Caco-2 (cell line): Measurements from ENCODE around the gene P2RX2. TPM values are rescaled to one million over a fixed set of nuclear protein-coding genes. Genes with fewer than 3 reads are reported as not detected.

Experiments used
- BruUV-seq: library from RNA; stranded (reverse); fragments of 400-500 nt; replicated peaks from 2 replicates; lab custom pipeline; 2021; lab: Mats Ljungman, UMichigan
- CTCF ChIA-PET: fragments of 300-600 bp; sonication (Branson Sonifier 250); formaldehyde crosslinking; loops from one replicate; lab custom pipeline; 2022; ENCODE audit warnings: antibody characterized with exemption; lab: Charles Lee
- POLR2A ChIA-PET: fragments of 300-600 bp; sonication (Branson Sonifier 250); formaldehyde crosslinking; loops from one replicate; lab custom pipeline; 2022; ENCODE audit warnings: antibody characterized with exemption; lab: Charles Lee
- DNase-seq, 2 experiments: peaks; one replicate each; pipeline versions ENCODE4 v3.0.0 to v3.0.0-alpha.2; 2020 to 2022
- H3K27me3 ChIP-seq: replicated peaks from 2 replicates; pipeline ENCODE4 v1.6.0; 2011; ENCODE audit warnings: low read length; ENCODE audit not compliant: control insufficient read depth, insufficient read depth
- H3K36me3 ChIP-seq: 2 replicates; pipeline ENCODE4 v1.5.1; 2011; ENCODE audit warnings: low read length; ENCODE audit not compliant: control insufficient read depth, insufficient read depth
- H3K4me1 ChIP-seq: fragments of 250-450 bp; sonication (Bioruptor Pico); 2 replicates; pipeline ENCODE4 v1.5.1; 2020; ENCODE audit warnings: mild to moderate bottlenecking
- H3K4me3 ChIP-seq: 2 replicates; pipeline ENCODE4 v1.5.1; 2011; ENCODE audit warnings: low read depth, mild to moderate bottlenecking, control low read depth, low read length
- H3K9me3 ChIP-seq: fragments of 250-450 bp; sonication (Bioruptor Pico); 2 replicates; pipeline ENCODE4 v1.5.1; 2020; ENCODE audit warnings: mild to moderate bottlenecking, moderate library complexity
- H3K27ac Mint-ChIP-seq: one replicate; pipeline ENCODE4 v1.8.0; 2022; ENCODE audit warnings: mixed read lengths; ENCODE audit not compliant: unreplicated experiment
- H3K27me3 Mint-ChIP-seq: one replicate; pipeline ENCODE4 v1.8.0; 2022; ENCODE audit warnings: mixed read lengths; ENCODE audit not compliant: insufficient read depth, unreplicated experiment
- H3K36me3 Mint-ChIP-seq: one replicate; pipeline ENCODE4 v1.8.0; 2022; ENCODE audit warnings: mild to moderate bottlenecking, mixed read lengths; ENCODE audit not compliant: insufficient read depth, unreplicated experiment
- H3K4me1 Mint-ChIP-seq: one replicate; pipeline ENCODE4 v1.8.0; 2022; ENCODE audit warnings: low read depth, mixed read lengths; ENCODE audit not compliant: unreplicated experiment
- H3K4me3 Mint-ChIP-seq: one replicate; pipeline ENCODE4 v1.8.0; 2022; ENCODE audit warnings: mild to moderate bottlenecking, moderate library complexity, mixed read lengths; ENCODE audit not compliant: unreplicated experiment
- H3K9me3 Mint-ChIP-seq: one replicate; pipeline ENCODE4 v1.8.0; 2022; ENCODE audit warnings: mixed read lengths; ENCODE audit not compliant: unreplicated experiment
- intact Hi-C: fragments of 100-400 bp; cut with micrococcal nuclease; formaldehyde crosslinking; loops from one replicate; pipeline ENCODE4 v1.10.0; 2022; ENCODE audit not compliant: unreplicated experiment
- total RNA-seq: library from RNA; stranded (reverse); gene quantifications from 2 replicates; pipeline ENCODE4 v1.2.3, GENCODE V29; 2022
- TF ChIP-seq, protein P1 (sequence below), 2 experiments: fragments of 200-600 bp in 1 of 2; IDR thresholded peaks; 1 replicate in 1 of 2; 2 replicates in 1 of 2; pipeline versions ENCODE4 v1.5.1 to v1.8.0; 2011 to 2022; ENCODE audit warnings: antibody characterized with exemption in 1 of 2, control low read depth in 1 of 2, inconsistent platforms in 1 of 2, low read depth in 1 of 2, low read length in 1 of 2, mild to moderate bottlenecking in 1 of 2, moderate library complexity in 1 of 2; ENCODE audit not compliant: insufficient read depth in 1 of 2, severe bottlenecking in 1 of 2, unreplicated experiment in 1 of 2

The P2RX2 gene
- total RNA-seq, 1 experiment from 2014 or later, result not detected

- no peaks in the 10 kb centered on the region for H3K27me3 ChIP-seq
- H3K4me1 Mint-ChIP-seq, result peaks cover 27% of the 10 kb centered on the region
- H3K9me3 Mint-ChIP-seq, result no peaks in the 10 kb centered on the region
- peak overlapping the region; percentile 9 for H3K4me3 Mint-ChIP-seq
- peak in 1 of 2 experiments; percentile 48 for DNase-seq
- peak overlapping the region; percentile 54 for H3K27ac Mint-ChIP-seq
- ChIA-PET POLR2A (no interaction called here), CTCF (interaction anchor here (0.6 kb wide), 1 partner anchor 436 kb away, joined by 4 read pairs; no protein-coding TSS in a partner anchor)
- peaks cover 2% of the 10 kb centered on the region for H3K36me3 ChIP-seq
- no peak overlapping the region for H3K4me3 ChIP-seq
- H3K36me3 Mint-ChIP-seq, result peaks cover 74% of the 10 kb centered on the region
- BruUV-seq, result no TSS peak
- peaks cover 2% of the 10 kb centered on the region; the same call in 1 of the 2 replicates for H3K9me3 ChIP-seq
- intact Hi-C loops, result no loop called here
- no peaks in the 10 kb centered on the region for H3K27me3 Mint-ChIP-seq
- TF ChIP-seq, protein P1, sequence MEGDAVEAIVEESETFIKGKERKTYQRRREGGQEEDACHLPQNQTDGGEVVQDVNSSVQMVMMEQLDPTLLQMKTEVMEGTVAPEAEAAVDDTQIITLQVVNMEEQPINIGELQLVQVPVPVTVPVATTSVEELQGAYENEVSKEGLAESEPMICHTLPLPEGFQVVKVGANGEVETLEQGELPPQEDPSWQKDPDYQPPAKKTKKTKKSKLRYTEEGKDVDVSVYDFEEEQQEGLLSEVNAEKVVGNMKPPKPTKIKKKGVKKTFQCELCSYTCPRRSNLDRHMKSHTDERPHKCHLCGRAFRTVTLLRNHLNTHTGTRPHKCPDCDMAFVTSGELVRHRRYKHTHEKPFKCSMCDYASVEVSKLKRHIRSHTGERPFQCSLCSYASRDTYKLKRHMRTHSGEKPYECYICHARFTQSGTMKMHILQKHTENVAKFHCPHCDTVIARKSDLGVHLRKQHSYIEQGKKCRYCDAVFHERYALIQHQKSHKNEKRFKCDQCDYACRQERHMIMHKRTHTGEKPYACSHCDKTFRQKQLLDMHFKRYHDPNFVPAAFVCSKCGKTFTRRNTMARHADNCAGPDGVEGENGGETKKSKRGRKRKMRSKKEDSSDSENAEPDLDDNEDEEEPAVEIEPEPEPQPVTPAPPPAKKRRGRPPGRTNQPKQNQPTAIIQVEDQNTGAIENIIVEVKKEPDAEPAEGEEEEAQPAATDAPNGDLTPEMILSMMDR (IDR thresholded peaks at IDR 0.05; ENCODE audit: insufficient read depth in 1 of 2, low read depth in 1 of 2, low read length in 1 of 2, severe bottlenecking in 1 of 2, unreplicated experiment in 1 of 2), result no peak
- H3K4me1 ChIP-seq, result peaks cover 16% of the 10 kb centered on the region
These were observed 4.0 kb downstream of the P2RX2 start for GRCh38 chr12:132622437-132623071.

GRCh38 chr12:132623072-132623869 lies 4.7 kb downstream of the P2RX2 start:
- no peaks in the 10 kb centered on the region for H3K27me3 ChIP-seq
- no TSS peak for BruUV-seq
- ChIA-PET CTCF (interaction anchor here (0.6 kb wide), 1 partner anchor 437 kb away, joined by 4 read pairs; no protein-coding TSS in a partner anchor), POLR2A (no interaction called here)
- H3K4me1 Mint-ChIP-seq, result peaks cover 24% of the 10 kb centered on the region
- peak in 1 of 2 experiments; percentile 40 for DNase-seq
- H3K9me3 ChIP-seq, result no peaks in the 10 kb centered on the region
- no peaks in the 10 kb centered on the region for H3K9me3 Mint-ChIP-seq
- TF ChIP-seq, protein P1 (IDR thresholded peaks at IDR 0.05; ENCODE audit: insufficient read depth in 1 of 2, low read depth in 1 of 2, low read length in 1 of 2, severe bottlenecking in 1 of 2, unreplicated experiment in 1 of 2), result no peak
- peaks cover 74% of the 10 kb centered on the region for H3K36me3 Mint-ChIP-seq
- no peak overlapping the region for H3K4me3 Mint-ChIP-seq
- no peaks in the 10 kb centered on the region for H3K27me3 Mint-ChIP-seq
- no peak overlapping the region for H3K4me3 ChIP-seq
- H3K27ac Mint-ChIP-seq, result peak overlapping the region; percentile 54
- peaks cover 16% of the 10 kb centered on the region for H3K4me1 ChIP-seq
- H3K36me3 ChIP-seq, result peaks cover 2% of the 10 kb centered on the region
- intact Hi-C loops, result no loop called here

DNA sequence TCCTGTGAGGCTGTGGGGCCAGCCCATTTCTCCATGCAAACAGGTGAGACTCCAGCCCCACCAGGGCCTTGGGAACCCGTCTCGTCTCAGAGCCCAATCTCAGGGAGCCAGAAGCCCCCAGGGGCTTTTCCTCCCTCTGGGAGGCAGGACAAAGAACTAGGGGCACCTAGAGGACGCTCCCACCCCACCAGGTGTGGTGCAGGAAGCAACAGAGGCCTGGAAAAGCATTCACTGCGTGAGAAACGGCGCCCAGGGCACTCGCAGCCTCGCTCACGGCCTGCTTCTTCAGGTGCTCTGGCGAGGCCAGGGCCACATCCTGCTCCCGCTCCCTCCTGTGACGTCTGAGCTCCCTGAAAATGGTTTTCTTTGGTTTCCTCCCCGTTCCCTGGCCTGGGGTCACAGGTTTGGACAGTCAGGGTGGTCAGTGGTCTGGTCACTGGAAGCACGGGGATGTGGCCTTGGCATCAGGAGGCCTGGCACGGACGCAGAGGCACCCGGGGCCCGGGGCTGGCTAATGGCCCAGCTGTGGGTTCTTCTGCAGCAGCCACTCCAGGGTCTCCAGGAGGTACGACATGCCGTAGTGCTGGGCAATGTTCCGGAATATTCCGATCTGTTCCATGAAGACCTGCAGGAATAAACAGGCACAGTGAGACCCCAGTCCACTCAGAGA lies 5.7 kb downstream of the P2RX2 start:
- peaks cover 3% of the 10 kb centered on the region for H3K36me3 ChIP-seq
- H3K36me3 Mint-ChIP-seq, result peaks cover 81% of the 10 kb centered on the region
- no TSS peak for BruUV-seq
- peaks cover 23% of the 10 kb centered on the region for H3K4me1 Mint-ChIP-seq
- H3K27me3 ChIP-seq, result no peaks in the 10 kb centered on the region
- H3K9me3 ChIP-seq, result no peaks in the 10 kb centered on the region
- no peak overlapping the region for H3K4me3 Mint-ChIP-seq
- TF ChIP-seq, protein P1 (IDR thresholded peaks at IDR 0.05; ENCODE audit: insufficient read depth in 1 of 2, low read depth in 1 of 2, low read length in 1 of 2, severe bottlenecking in 1 of 2, unreplicated experiment in 1 of 2), result no peak
- no peak for DNase-seq
- ChIA-PET CTCF (no interaction called here), POLR2A (no interaction called here)
- no peaks in the 10 kb centered on the region for H3K9me3 Mint-ChIP-seq
- H3K4me1 ChIP-seq, result peaks cover 16% of the 10 kb centered on the region
- no peak overlapping the region for H3K4me3 ChIP-seq
- intact Hi-C loops, result no loop called here
- H3K27me3 Mint-ChIP-seq, result no peaks in the 10 kb centered on the region
- no peak overlapping the region for H3K27ac Mint-ChIP-seq
